MG63 (cell line): Measurements from ENCODE around the gene WNT6. TPM values are rescaled to one million over a fixed set of nuclear protein-coding genes. Genes with fewer than 3 reads are reported as not detected.
A peak's percentile ranks its signal among the peaks of the same experiment; 100 is the strongest.

ENCODE experiments used
- DNase-seq: peaks from one replicate; pipeline ENCODE4 v3.0.0-alpha.2; 2020
- H3K27me3 ChIP-seq: fragments of 250-450 bp; sonication (Bioruptor Pico); 2 replicates; pipeline ENCODE4 v1.5.1; 2020; ENCODE audit warnings: mild to moderate bottlenecking, moderate library complexity
- H3K36me3 ChIP-seq: fragments of 250-450 bp; sonication (Bioruptor Pico); 2 replicates; pipeline ENCODE4 v1.5.1; 2020; ENCODE audit warnings: mild to moderate bottlenecking, moderate library complexity
- H3K4me3 ChIP-seq: fragments of 250-450 bp; sonication (Bioruptor Pico); 2 replicates; pipeline ENCODE4 v1.5.1; 2020; ENCODE audit warnings: mild to moderate bottlenecking, moderate library complexity
- H3K9me3 ChIP-seq: fragments of 250-450 bp; sonication (Bioruptor Pico); 2 replicates; pipeline ENCODE4 v1.5.1; 2020; ENCODE audit warnings: mild to moderate bottlenecking, moderate library complexity
- total RNA-seq: library from RNA; depleted of rRNA; stranded (reverse); fragments of >200 nt; shearing (Covaris generic); gene quantifications from 2 replicates; pipeline ENCODE4 v1.2.3, GENCODE V29; 2014; ENCODE audit warnings: low replicate concordance; rRNA removed

The WNT6 gene
- not detected in 2 replicates for total RNA-seq

DNA sequence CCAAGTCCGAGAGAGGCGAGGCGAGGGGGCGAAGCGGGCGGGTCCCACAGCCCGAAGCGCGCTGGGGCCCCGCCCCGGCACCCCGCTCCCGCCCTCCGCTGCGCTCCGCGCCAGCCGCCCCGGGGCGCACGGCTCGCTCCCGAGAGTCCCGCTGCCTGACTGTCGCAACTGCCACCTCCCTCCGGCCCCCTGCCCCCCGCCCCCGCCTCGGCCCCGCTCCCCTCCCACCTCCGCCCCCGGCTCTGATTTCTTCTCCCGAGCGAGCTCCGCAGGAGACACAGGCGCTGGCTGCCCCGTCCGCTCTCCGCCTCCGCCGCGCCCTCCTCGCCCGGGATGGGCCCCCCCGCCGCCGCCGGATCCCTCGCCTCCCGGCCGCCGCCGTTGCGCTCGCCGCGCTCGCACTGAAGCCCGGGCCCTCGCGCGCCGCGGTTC lies at the start of gene WNT6:
TSS of gene WNT6 (plus strand) at position 250 of the 432 bp plus-strand sequence. CDS start 233 bp downstream, outside the sequence.
- H3K4me3 ChIP-seq, result peak within 1 kb of the TSS; percentile 14; the same call in 1 of the 2 replicates

DNA sequence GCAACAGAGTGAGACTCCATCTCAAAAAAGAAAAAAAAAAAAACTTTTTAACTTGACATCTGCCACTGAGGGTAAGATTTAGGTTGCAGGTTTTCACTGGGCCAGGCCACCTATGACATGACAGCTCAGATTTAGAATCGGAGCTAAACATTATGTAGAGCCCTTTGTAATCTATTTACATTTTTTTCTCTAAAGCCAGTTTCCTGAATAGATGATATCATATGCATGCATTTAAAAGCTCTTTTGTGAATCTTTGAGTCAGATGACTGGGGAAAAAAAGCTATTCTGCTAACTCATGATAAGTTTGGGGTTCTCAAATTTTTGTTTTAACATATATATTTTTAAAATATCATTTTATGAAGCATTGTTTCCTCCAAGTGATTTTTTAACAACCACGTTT lies 49.3 kb upstream of the WNT6 start:
- Histone ChIP-seq H3K36me3 (no peaks in the 10 kb centered on the region), H3K4me3 (no peak overlapping the region), H3K27me3 (no peaks in the 10 kb centered on the region), H3K9me3 (no peaks in the 10 kb centered on the region; the same call in 1 of the 2 replicates)
- no peak for DNase-seq

More for the DNA sequence above, at the start of gene WNT6:
- Histone ChIP-seq H3K27me3 (peaks cover 27% of the 10 kb centered on the region), H3K36me3 (no peaks in the 10 kb centered on the region), H3K9me3 (no peaks in the 10 kb centered on the region)
- DNase-seq, result peak; percentile 38

DNA sequence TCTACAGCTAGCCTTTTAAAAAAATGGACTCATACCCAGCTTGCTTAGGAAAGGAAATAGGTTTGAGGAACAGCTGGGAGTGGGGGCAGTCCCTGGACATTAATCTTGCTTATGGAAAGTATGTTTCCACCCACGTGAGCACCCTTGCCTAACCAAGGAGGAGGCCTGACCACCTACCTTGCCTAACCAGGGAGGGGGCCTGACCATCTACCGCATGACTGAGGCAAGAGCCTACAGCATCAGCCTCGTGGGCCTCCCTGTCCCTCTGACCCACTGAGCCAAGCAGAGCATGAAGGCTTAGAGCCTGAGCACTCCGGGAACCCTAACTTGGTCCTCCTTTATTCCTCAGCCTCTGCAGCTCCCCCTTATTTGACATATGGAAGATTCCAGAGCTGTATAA lies 48.2 kb upstream of the WNT6 start:
- Histone ChIP-seq H3K27me3 (no peaks in the 10 kb centered on the region), H3K9me3 (no peaks in the 10 kb centered on the region), H3K4me3 (no peak overlapping the region), H3K36me3 (no peaks in the 10 kb centered on the region)
- DNase-seq, result no peak

DNA sequence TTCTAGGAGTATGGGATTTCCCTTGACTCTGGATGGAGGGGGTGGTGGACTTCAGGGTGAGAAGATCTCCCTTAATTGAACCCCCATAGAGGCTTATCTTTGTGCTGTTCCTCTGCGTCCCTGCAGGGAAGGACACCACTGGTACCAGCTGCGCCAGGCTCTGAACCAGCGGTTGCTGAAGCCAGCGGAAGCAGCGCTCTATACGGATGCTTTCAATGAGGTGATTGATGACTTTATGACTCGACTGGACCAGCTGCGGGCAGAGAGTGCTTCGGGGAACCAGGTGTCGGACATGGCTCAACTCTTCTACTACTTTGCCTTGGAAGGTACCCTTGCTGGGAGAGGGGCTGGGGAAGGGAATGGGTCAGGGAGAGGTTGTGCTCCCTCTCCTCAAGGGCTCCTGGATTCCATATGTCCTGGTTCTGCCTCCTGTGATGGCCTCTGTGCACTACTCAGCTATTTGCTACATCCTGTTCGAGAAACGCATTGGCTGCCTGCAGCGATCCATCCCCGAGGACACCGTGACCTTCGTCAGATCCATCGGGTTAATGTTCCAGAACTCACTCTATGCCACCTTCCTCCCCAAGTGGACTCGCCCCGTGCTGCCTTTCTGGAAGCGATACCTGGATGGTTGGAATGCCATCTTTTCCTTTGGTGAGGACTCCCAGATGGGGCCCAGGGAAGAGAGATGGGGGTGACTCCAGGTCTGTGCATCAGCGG lies 47.3 kb upstream of the WNT6 start:
- Histone ChIP-seq H3K36me3 (no peaks in the 10 kb centered on the region), H3K27me3 (no peaks in the 10 kb centered on the region), H3K4me3 (no peak overlapping the region), H3K9me3 (no peaks in the 10 kb centered on the region)
- no peak for DNase-seq

DNA sequence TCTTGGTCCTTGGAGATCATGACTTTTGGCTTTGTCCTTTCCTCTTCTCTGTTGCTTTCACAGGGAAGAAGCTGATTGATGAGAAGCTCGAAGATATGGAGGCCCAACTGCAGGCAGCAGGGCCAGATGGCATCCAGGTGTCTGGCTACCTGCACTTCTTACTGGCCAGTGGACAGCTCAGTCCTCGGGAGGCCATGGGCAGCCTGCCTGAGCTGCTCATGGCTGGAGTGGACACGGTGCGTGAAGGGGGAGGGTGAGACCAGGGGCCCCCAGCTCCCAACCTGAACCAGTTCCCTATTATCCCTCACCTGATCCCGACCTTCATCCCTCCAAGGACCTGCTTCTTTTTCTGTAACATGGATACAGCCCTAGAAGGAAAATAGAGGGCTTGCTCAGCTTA lies 46.7 kb upstream of the WNT6 start:
- H3K4me3 ChIP-seq, result no peak overlapping the region
- no peaks in the 10 kb centered on the region for H3K36me3 ChIP-seq
- no peaks in the 10 kb centered on the region for H3K9me3 ChIP-seq
- H3K27me3 ChIP-seq, result no peaks in the 10 kb centered on the region
- no peak for DNase-seq

DNA sequence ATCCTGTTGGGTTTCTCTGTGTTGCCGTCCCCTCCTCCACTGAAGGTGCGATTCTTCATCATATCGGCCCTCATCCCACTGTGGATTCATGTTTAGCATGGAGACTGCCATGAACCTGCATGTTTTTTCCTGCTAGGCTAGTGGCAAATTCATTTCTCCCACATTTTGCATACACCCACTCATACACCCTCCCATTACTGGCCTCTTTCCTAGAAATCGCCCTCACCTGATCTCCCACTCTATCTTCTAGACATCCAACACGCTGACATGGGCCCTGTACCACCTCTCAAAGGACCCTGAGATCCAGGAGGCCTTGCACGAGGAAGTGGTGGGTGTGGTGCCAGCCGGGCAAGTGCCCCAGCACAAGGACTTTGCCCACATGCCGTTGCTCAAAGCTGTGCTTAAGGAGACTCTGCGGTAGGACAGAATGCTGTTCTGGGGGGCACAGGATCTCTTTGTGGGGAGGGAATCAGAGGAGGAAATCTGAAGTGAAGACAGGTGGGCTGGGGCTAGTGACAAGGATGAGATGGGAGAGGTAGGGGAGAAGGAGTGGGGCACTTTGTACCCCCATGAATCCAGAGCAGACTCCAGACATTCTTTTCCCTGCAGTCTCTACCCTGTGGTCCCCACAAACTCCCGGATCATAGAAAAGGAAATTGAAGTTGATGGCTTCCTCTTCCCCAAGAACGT lies 45.7 kb upstream of the WNT6 start:
- H3K27me3 ChIP-seq, result no peaks in the 10 kb centered on the region
- no peaks in the 10 kb centered on the region for H3K36me3 ChIP-seq
- no peak for DNase-seq
- H3K4me3 ChIP-seq, result no peak overlapping the region
- H3K9me3 ChIP-seq, result no peaks in the 10 kb centered on the region

DNA sequence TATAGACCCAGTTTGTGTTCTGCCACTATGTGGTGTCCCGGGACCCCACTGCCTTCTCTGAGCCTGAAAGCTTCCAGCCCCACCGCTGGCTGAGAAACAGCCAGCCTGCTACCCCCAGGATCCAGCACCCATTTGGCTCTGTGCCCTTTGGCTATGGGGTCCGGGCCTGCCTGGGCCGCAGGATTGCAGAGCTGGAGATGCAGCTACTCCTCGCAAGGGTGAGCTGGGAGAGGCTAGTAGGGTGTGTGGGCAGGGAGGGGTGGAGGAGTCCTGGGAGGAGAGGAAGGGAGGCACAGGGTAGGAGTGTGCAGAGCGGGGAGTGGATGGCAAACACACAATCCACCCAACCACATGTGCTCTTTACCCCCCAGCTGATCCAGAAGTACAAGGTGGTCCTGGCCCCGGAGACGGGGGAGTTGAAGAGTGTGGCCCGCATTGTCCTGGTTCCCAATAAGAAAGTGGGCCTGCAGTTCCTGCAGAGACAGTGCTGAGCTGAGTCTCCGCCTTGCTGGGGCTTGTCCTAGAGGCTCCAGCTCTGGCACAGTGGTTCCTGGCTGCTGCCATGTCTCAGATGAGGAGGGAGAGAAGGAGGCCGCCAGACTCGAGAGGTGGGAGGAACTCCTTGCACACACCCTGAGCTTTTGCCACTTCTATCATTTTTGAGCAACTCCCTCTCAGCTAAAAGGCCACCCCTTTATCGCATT lies 44.9 kb upstream of the WNT6 start:
- Histone ChIP-seq H3K36me3 (no peaks in the 10 kb centered on the region), H3K9me3 (no peaks in the 10 kb centered on the region), H3K27me3 (no peaks in the 10 kb centered on the region), H3K4me3 (no peak overlapping the region)
- DNase-seq, result no peak

DNA sequence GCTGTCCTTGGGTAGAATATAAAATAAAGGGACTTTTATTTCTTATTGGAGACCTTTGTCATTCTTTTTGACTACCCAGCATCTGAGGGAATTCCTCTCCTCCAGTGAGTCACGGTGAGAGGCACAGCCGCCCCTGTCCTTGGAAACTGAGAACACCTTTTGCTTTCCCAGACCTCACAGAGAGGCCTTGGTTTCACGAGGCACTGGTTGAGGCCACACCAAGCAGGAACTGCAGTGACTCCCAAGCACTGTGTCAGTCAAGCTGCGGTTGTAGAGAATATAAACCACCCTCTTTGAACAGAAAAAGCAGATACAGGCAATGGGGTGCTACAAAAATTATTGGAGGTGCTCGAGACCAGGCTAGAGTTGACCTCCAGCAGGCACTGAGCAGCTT lies 44.4 kb upstream of the WNT6 start:
- Histone ChIP-seq H3K27me3 (no peaks in the 10 kb centered on the region), H3K36me3 (no peaks in the 10 kb centered on the region), H3K9me3 (no peaks in the 10 kb centered on the region), H3K4me3 (no peak overlapping the region)
- no peak for DNase-seq

DNA sequence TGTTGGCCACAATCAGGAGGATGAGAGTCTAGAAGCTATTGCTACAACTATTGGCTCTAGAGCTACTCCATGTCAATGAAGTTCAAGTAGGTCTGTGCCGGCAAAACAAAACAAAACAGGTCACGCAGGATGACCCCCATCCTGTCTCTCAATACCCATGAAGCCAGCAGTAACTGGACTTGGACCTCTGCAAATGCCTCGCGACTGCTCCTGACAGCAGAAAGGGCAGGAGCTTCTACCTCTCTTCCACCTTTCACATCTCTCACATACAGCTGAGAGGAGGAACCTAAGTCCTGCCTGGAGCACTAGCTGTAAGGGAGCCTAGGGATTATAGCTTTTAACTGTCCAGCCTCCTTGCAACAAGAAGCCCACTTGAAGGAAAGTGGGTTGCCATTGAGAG lies 44.0 kb upstream of the WNT6 start:
- no peak for DNase-seq
- H3K4me3 ChIP-seq, result no peak overlapping the region
- H3K27me3 ChIP-seq, result no peaks in the 10 kb centered on the region
- H3K36me3 ChIP-seq, result no peaks in the 10 kb centered on the region
- no peaks in the 10 kb centered on the region for H3K9me3 ChIP-seq

DNA sequence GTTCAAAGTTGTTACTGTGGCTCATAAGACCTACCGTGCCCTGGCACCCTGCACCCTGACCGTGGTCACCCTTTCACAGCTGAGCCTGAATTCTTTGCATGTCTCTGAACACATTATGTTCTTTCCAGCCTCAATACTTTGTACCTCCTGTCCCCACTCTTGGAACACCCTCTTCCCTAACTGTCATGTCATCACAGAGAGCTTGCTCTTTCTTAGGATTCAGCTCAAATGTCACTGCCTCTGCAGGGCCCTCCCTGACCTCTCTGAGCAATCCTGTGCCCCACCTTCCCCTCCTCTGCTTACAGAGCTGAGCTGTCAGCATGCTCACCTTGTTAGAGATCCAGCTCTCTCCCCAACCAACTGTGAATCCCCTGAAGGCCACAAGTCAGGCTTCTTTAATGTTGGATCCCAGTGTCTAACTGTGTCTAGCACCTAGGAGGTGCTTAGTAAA lies 43.0 kb upstream of the WNT6 start:
- Histone ChIP-seq H3K36me3 (no peaks in the 10 kb centered on the region), H3K9me3 (no peaks in the 10 kb centered on the region), H3K4me3 (no peak overlapping the region), H3K27me3 (no peaks in the 10 kb centered on the region)
- DNase-seq, result no peak

DNA sequence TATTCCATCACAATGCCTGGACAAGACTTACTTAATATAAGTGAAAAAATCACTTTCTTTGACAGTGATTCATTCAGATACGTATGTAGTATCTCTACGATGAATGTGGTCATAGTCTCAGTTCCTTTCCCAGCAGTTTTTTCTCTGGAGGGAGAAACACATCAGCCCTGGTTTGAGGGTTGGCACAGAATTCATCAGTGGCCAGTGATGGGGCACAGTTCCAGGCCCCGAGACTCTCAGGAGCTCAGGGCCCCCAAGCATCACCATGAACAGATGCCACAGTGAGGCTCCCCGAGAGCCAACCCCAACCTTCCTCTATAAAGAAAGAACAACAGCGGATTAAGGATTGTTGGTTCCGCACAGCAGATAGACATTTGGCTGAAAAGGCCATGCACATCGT lies 40.5 kb upstream of the WNT6 start:
- no peaks in the 10 kb centered on the region for H3K27me3 ChIP-seq
- DNase-seq, result no peak
- no peaks in the 10 kb centered on the region for H3K36me3 ChIP-seq
- H3K9me3 ChIP-seq, result no peaks in the 10 kb centered on the region
- no peak overlapping the region for H3K4me3 ChIP-seq

DNA sequence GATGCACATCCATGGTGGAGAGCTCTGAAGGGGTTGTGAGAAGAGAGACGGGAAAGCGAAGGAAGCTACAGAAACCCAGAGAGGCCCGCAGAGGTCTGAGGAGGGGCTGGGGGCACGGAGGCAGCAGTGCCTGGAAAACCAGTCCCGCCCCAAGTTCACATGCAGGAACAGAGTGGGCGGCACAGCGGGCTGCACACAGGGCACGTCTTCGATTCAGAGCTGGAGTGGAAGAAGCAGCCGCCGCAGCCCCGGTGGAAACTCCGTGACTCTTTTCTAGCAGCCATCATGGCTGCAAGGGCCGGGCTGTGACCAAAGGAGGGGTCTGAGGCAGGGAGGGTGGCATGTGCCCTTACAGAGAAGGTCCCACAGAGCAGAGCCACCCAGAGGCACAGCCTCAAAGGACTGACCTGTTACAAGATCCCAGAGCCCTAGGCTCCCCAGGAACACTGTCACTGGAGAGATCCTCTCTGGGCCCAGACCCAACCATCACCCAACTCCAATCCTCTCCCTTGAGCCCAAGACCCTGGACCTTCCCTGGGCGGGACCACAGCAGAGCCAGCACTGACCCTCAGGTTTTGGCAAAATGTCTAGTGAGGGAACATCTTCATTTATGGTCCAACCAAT lies 38.7 kb upstream of the WNT6 start:
- H3K4me3 ChIP-seq, result no peak overlapping the region
- no peaks in the 10 kb centered on the region for H3K9me3 ChIP-seq
- no peaks in the 10 kb centered on the region for H3K36me3 ChIP-seq
- DNase-seq, result no peak
- no peaks in the 10 kb centered on the region for H3K27me3 ChIP-seq

DNA sequence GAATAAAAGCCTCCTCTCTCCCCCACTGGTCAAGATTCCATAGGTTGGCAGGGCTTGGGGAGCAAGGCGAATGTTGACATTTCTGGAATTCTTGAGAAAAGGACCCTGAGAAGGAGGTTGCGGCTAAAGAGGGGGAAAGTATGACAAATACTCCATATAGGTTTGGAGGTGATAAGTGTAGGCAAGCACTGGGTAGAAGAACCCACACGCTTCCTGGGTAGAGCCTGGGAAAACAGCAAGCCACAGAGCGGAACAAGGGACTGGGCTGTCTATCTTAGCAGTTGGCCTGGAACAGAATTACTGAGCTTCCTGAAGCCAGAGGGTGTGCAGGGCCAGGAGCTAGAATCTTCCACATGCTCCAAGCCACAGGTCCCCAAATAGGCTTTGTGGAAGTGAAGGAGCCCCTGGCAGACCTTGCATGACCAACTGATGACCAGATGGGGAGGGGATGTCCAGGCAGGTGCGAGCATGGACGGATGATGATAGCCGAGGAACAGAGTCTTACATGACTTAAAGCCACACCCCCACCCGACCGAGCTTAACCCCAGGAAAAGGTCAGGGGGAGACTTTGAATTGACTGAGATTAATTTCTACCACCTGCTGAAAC lies 37.9 kb upstream of the WNT6 start:
- H3K4me3 ChIP-seq, result no peak overlapping the region
- H3K27me3 ChIP-seq, result no peaks in the 10 kb centered on the region
- DNase-seq, result no peak
- no peaks in the 10 kb centered on the region for H3K9me3 ChIP-seq
- no peaks in the 10 kb centered on the region for H3K36me3 ChIP-seq

DNA sequence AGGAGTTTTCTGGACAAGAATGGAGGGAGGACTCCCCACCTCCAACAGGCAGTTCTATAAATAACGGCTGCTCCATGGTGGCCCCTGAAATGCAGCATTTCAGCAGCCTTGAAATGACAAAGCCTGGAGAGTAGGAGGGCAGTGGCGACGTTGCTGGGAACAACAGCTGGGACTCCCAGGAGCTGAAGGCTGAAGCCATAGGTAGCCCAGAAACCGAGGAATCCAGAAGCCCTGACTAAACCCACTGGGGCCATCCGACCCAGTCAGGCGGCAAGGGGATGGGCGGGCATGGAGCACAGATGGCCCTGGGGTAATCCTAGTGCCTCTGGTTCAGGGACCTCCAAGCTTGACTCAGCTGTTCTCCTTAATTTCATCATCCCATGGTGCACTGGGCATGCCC lies 37.0 kb upstream of the WNT6 start:
- Histone ChIP-seq H3K9me3 (no peaks in the 10 kb centered on the region), H3K4me3 (no peak overlapping the region), H3K27me3 (no peaks in the 10 kb centered on the region), H3K36me3 (no peaks in the 10 kb centered on the region)
- DNase-seq, result no peak

DNA sequence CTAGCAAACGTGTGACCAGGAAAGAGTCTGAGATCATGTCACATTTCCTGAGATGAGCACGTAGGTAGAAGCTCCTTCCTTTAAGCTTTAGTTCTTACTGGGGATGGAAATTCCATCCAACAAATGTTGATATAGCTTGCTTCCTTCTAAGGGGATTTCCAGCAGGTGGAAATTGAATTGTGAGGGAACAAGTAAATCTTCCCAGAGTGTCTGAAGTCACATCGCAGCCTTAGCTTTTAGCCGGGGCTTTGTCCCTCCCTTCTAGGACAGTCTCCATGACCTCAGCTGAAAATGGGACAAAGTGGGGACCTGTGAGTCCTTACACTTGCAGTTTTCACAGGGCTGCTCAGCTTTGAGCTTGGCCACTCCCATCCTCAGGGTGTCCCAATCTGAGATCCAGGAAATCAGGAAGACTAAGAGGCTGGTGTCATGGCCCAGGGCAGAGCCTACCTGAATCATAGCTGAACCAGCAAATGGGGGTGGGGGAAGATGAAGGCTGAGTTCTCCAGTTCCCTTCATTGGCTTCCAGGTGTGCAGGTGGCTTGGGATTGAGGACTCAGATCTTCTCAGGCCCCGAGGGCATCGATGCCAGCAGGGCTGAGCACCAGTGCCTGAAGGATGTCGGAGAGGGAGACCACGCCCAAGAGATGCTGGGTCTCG lies 36.3 kb upstream of the WNT6 start:
- no peaks in the 10 kb centered on the region for H3K27me3 ChIP-seq
- H3K9me3 ChIP-seq, result no peaks in the 10 kb centered on the region
- H3K36me3 ChIP-seq, result no peaks in the 10 kb centered on the region
- H3K4me3 ChIP-seq, result no peak overlapping the region
- no peak for DNase-seq

DNA sequence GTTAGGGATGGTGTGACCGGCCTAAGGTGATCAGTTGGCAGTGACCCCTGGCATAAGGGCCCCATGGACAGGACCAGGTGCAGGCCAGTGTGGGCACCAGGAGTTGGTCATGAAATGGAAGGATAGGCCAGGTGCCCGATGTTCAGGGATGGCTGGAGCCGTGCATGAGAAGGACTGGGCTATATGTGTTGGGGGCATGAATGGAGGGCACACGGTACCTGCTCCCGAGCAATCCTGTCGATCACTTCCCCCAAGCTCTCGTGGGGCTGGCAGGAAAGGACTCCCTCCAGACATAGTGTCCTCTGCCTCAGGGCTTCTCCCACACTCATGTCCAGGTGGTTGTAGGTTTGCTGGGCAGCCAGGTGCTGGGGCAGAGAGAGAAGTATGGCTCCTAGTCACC lies 35.6 kb upstream of the WNT6 start:
- no peak for DNase-seq
- Histone ChIP-seq H3K4me3 (no peak overlapping the region), H3K9me3 (no peaks in the 10 kb centered on the region), H3K27me3 (no peaks in the 10 kb centered on the region), H3K36me3 (no peaks in the 10 kb centered on the region)
